SK-N-SH (cell line): ENCODE results near the gene PPP2R3B. TPM values are rescaled to one million over a fixed set of nuclear protein-coding genes. Genes with fewer than 3 reads are reported as not detected.

ENCODE experiments used
- CTCF ChIA-PET: fragments of 300-600, 350-600 bp; formaldehyde crosslinking; extraction: SDS; loops from one replicate; lab custom pipeline; 2021; lab: Yijun Ruan, JAX
- POLR2A ChIA-PET: fragments of 350-600 bp; sonication (Branson Sonifier 250); formaldehyde crosslinking; extraction: SDS; loops from one replicate; lab custom pipeline; 2020; ENCODE audit warnings: antibody characterized with exemption, inconsistent platforms; lab: Yijun Ruan, JAX
- DNase-seq: peaks from one replicate; pipeline ENCODE4 v3.0.0; 2012
- H2AFZ ChIP-seq: fragments of 200-600 bp; sonication (generic); 2 replicates; pipeline ENCODE4 v1.8.1; 2016; ENCODE audit warnings: antibody characterized with exemption, mild to moderate bottlenecking, low read depth
- H3F3A ChIP-seq: fragments of 200-600 bp; sonication (generic); replicated peaks from 2 replicates; pipeline ENCODE3; 2016; ENCODE audit warnings: antibody characterized with exemption, mild to moderate bottlenecking; ENCODE audit not compliant: insufficient read depth
- H3K27ac ChIP-seq, 2 experiments: fragments of 200-500 bp in 1 of 2; fragments of 200-600 bp in 1 of 2; sonication (Bioruptor generic) in 1 of 2; sonication (generic), shearing (Covaris generic) in 1 of 2; 2 replicates each; pipeline versions ENCODE4 v1.5.1 to v1.6.1; 2014 to 2016; ENCODE audit warnings: low read depth in 2 of 2, inconsistent platforms in 1 of 2, low read length in 1 of 2, mild to moderate bottlenecking in 1 of 2, mixed read lengths in 1 of 2
- H3K27me3 ChIP-seq: fragments of 200-600 bp; sonication (generic), shearing (Covaris generic); 2 replicates; pipeline ENCODE4 v1.6.1; 2016; ENCODE audit warnings: mixed run types; ENCODE audit not compliant: insufficient read depth
- H3K36me3 ChIP-seq, 2 experiments: fragments of 200-500 bp in 1 of 2; fragments of 200-600 bp in 1 of 2; sonication (Bioruptor generic) in 1 of 2; sonication (generic) in 1 of 2; replicated peaks in 1 of 2; 2 replicates each; pipeline versions ENCODE3 to v1.5.1; 2014 to 2016; ENCODE audit warnings: low read length in 1 of 2, mild to moderate bottlenecking in 1 of 2; ENCODE audit not compliant: insufficient read depth in 2 of 2, control insufficient read depth in 1 of 2
- H3K4me1 ChIP-seq, 2 experiments: fragments of 200-500 bp in 1 of 2; fragments of 200-600 bp in 1 of 2; sonication (Bioruptor generic) in 1 of 2; sonication (generic), shearing (Covaris generic) in 1 of 2; 2 replicates each; pipeline versions ENCODE4 v1.5.1 to v1.6.1; 2014 to 2016; ENCODE audit warnings: low read depth in 1 of 2, low read length in 1 of 2, mixed run types in 1 of 2; ENCODE audit not compliant: insufficient read depth in 2 of 2, control insufficient read depth in 1 of 2
- H3K4me2 ChIP-seq: fragments of 200-600 bp; sonication (generic), shearing (Covaris generic); 2 replicates; pipeline ENCODE4 v1.6.1; 2017; ENCODE audit warnings: mixed run types
- H3K4me3 ChIP-seq, 2 experiments: fragments of 200-500 bp in 1 of 2; fragments of 200-600 bp in 1 of 2; sonication (Bioruptor generic) in 1 of 2; sonication (generic), shearing (Covaris generic) in 1 of 2; 2 replicates each; pipeline versions ENCODE4 v1.5.1 to v1.8.1; 2014 to 2016; ENCODE audit warnings: low read depth in 2 of 2, inconsistent platforms in 1 of 2, low read length in 1 of 2, mild to moderate bottlenecking in 1 of 2, mixed read lengths in 1 of 2, moderate library complexity in 1 of 2
- H3K79me2 ChIP-seq: fragments of 200-600 bp; sonication (generic); 2 replicates; pipeline ENCODE4 v1.8.1; 2017; ENCODE audit warnings: mild to moderate bottlenecking; ENCODE audit not compliant: insufficient read depth
- H3K9ac ChIP-seq: fragments of 200-600 bp; sonication (generic); 2 replicates; pipeline ENCODE4 v1.6.1; 2017; ENCODE audit warnings: mixed run types
- H3K9me2 ChIP-seq: fragments of 200-600 bp; sonication (generic); 2 replicates; pipeline ENCODE4 v1.6.1; 2017; ENCODE audit warnings: mixed run types
- H3K9me3 ChIP-seq: fragments of 200-600 bp; sonication (generic); 2 replicates; pipeline ENCODE4 v1.6.1; 2017; ENCODE audit warnings: mixed run types, mild to moderate bottlenecking, moderate library complexity
- H4K20me1 ChIP-seq: fragments of 200-600 bp; sonication (generic); 2 replicates; pipeline ENCODE4 v1.6.1; 2017; ENCODE audit warnings: mild to moderate bottlenecking, mixed run types; ENCODE audit not compliant: insufficient read depth
- CTCF ChIP-seq: fragments of 200-600 bp; sonication (generic); IDR thresholded peaks from 2 replicates; pipeline ENCODE4 v1.6.1; 2017; ENCODE audit warnings: antibody characterized with exemption, mild to moderate bottlenecking, moderate library complexity
- EP300 ChIP-seq, 2 experiments: IDR thresholded peaks; 2 replicates each; pipeline versions ENCODE4 v1.4.0 to v1.6.1; 2012; ENCODE audit warnings: borderline replicate concordance in 1 of 2, low read depth in 1 of 2, low read length in 1 of 2
- FOXJ3 ChIP-seq: sonication (generic); formaldehyde crosslinking; IDR thresholded peaks from 2 replicates; pipeline ENCODE4 v1.5.1; 2020; ENCODE audit warnings: mild to moderate bottlenecking, missing genetic modification reagents
- GABPA ChIP-seq: IDR thresholded peaks from 2 replicates; pipeline ENCODE4 v1.4.0; 2012; ENCODE audit warnings: low read depth, mild to moderate bottlenecking
- IRF3 ChIP-seq: fragments of 150-350 bp; IDR thresholded peaks from 2 replicates; pipeline ENCODE4 v1.6.1; 2016; ENCODE audit warnings: mild to moderate bottlenecking, low read depth, low read length
- MAX ChIP-seq: IDR thresholded peaks from 2 replicates; pipeline ENCODE4 v1.4.0; 2012; ENCODE audit warnings: low read depth
- MEF2A ChIP-seq: IDR thresholded peaks from 2 replicates; pipeline ENCODE4 v1.4.0; 2012; ENCODE audit warnings: low read depth, borderline replicate concordance
- MXI1 ChIP-seq: IDR thresholded peaks from 2 replicates; pipeline ENCODE4 v1.6.1; 2012; ENCODE audit warnings: mild to moderate bottlenecking, low read depth, low read length, improper control_type of control experiment
- NFIC ChIP-seq: IDR thresholded peaks from 2 replicates; pipeline ENCODE4 v1.4.0; 2012; ENCODE audit warnings: borderline replicate concordance
- RAD21 ChIP-seq: IDR thresholded peaks from 2 replicates; pipeline ENCODE4 v1.6.1; 2012; ENCODE audit warnings: mild to moderate bottlenecking, low read length
- RCOR1 ChIP-seq: fragments of 150-350 bp; IDR thresholded peaks from 2 replicates; pipeline ENCODE4 v1.6.1; 2017; ENCODE audit warnings: antibody characterized with exemption, low read length
- REST ChIP-seq: IDR thresholded peaks from 2 replicates; pipeline ENCODE4 v1.6.1; 2012; ENCODE audit warnings: mild to moderate bottlenecking, low read depth, low read length, moderate library complexity
- RFX5 ChIP-seq: IDR thresholded peaks from 2 replicates; pipeline ENCODE4 v1.6.1; 2012; ENCODE audit warnings: mild to moderate bottlenecking, improper control_type of control experiment, low read length
- SIN3A ChIP-seq: IDR thresholded peaks from 2 replicates; pipeline ENCODE4 v1.6.1; 2012; ENCODE audit warnings: low read depth, mild to moderate bottlenecking, low read length, moderate library complexity, borderline replicate concordance
- TAF1 ChIP-seq: IDR thresholded peaks from 2 replicates; pipeline ENCODE4 v1.6.1; 2012; ENCODE audit warnings: low read depth, mild to moderate bottlenecking, low read length, moderate library complexity, borderline replicate concordance
- TCF12 ChIP-seq: IDR thresholded peaks from 2 replicates; pipeline ENCODE4 v1.4.0; 2012
- TEAD4 ChIP-seq: IDR thresholded peaks from 2 replicates; pipeline ENCODE4 v1.4.0; 2012; ENCODE audit warnings: mild to moderate bottlenecking, borderline replicate concordance; ENCODE audit not compliant: insufficient read depth
- YY1 ChIP-seq: IDR thresholded peaks from 2 replicates; pipeline ENCODE4 v1.4.0; 2012; ENCODE audit warnings: low read depth, mild to moderate bottlenecking
- WGBS: methylation state at CpG from one replicate; pipeline ENCODE4 v1.1.6; 2017; ENCODE audit warnings: low lambda C conversion rate; 5-methylcytosine and 5-hydroxymethylcytosine counted together
- polyA plus RNA-seq, 3 experiments: library from polyadenylated mRNA; depleted of rRNA; stranded (reverse); fragments of >200 nt; gene quantifications; 2 replicates each; pipeline ENCODE4 v1.2.3, GENCODE V29; 2012

The PPP2R3B gene
- polyA plus RNA-seq, 1 of the 3 experiments (the other 2 are of a cell fraction): 19.4 TPM

GRCh38 chrX:295136-295535 lies 91.6 kb downstream of the PPP2R3B start:
- no peak for TF ChIP-seq TAF1
- TF ChIP-seq FOXJ3 (CRISPR knock-in tag): no peak
- TF ChIP-seq CTCF: no peak
- no peak for TF ChIP-seq EP300 (IDR thresholded peaks at IDR 0.05; ENCODE audit: borderline replicate concordance in 1 of 2, low read depth in 1 of 2, low read length in 1 of 2)
- TF ChIP-seq IRF3: no peak
- no peak for TF ChIP-seq MAX
- TF ChIP-seq MXI1: no peak
- TF ChIP-seq YY1: no peak
- no peak for TF ChIP-seq RFX5
- TF ChIP-seq TEAD4: no peak
- no peak for TF ChIP-seq SIN3A
- no peak for TF ChIP-seq GABPA
- TF ChIP-seq TCF12: no peak
- no peak for TF ChIP-seq RAD21
- peaks cover 5 to 15% of the 10 kb centered on the region in 2 experiments for H3K36me3 ChIP-seq
- H2AFZ ChIP-seq: no peak overlapping the region
- H3F3A ChIP-seq: no peaks in the 10 kb centered on the region
- H3K9me3 ChIP-seq: no peaks in the 10 kb centered on the region
- 93% methylated on average over 19 of the region's 21 CpGs for WGBS
- no peak overlapping the region for H3K27ac ChIP-seq
- no peak for DNase-seq
- H3K9me2 ChIP-seq: no peaks in the 10 kb centered on the region
- no peak overlapping the region for H3K9ac ChIP-seq
- POLR2A ChIA-PET: no interaction called here
- CTCF ChIA-PET: no interaction called here
- no peaks in the 10 kb centered on the region for H3K4me1 ChIP-seq
- H3K27me3 ChIP-seq: no peaks in the 10 kb centered on the region
- no peak overlapping the region for H3K4me3 ChIP-seq
- no peak overlapping the region for H3K4me2 ChIP-seq
- no peaks in the 10 kb centered on the region for H3K79me2 ChIP-seq
- no peaks in the 10 kb centered on the region for H4K20me1 ChIP-seq

- ChIA-PET CTCF (no interaction called here), POLR2A (no interaction called here)
- H3K4me3 ChIP-seq: no peak overlapping the region
- no peaks in the 10 kb centered on the region for H3K9me3 ChIP-seq
- H3K27ac ChIP-seq: no peak overlapping the region
- WGBS: 96% methylated on average over 47 of the region's 47 CpGs
- H3K27me3 ChIP-seq: no peaks in the 10 kb centered on the region
- no peak for DNase-seq
- H3F3A ChIP-seq: no peaks in the 10 kb centered on the region
- H3K4me2 ChIP-seq: no peak overlapping the region
- no peak overlapping the region for H3K9ac ChIP-seq
- no peaks in the 10 kb centered on the region for H3K4me1 ChIP-seq
- no peak overlapping the region for H2AFZ ChIP-seq
- peaks cover 5 to 16% of the 10 kb centered on the region in 2 experiments for H3K36me3 ChIP-seq
- no peaks in the 10 kb centered on the region for H3K9me2 ChIP-seq
- TF ChIP-seq NFIC: no peak
- no peak for TF ChIP-seq MEF2A
- TF ChIP-seq REST: no peak
- TF ChIP-seq RFX5: no peak
- TF ChIP-seq RCOR1: no peak
- no peak for TF ChIP-seq CTCF
- TF ChIP-seq, all 33 proteins: peak for 0
- no peaks in the 10 kb centered on the region for H4K20me1 ChIP-seq
- no peaks in the 10 kb centered on the region for H3K79me2 ChIP-seq
Measured at GRCh38 chrX:292900-293897, 93.5 kb downstream of the PPP2R3B start.
